ENCODE results near the gene FBXO17. TPM values are rescaled to one million over a fixed set of nuclear protein-coding genes. Genes with fewer than 3 reads are reported as not detected.

FBXO17 gene
- total and polyA plus RNA-seq, 2 experiments from 2014 or later: 41.9 to 49.4 TPM

DNA sequence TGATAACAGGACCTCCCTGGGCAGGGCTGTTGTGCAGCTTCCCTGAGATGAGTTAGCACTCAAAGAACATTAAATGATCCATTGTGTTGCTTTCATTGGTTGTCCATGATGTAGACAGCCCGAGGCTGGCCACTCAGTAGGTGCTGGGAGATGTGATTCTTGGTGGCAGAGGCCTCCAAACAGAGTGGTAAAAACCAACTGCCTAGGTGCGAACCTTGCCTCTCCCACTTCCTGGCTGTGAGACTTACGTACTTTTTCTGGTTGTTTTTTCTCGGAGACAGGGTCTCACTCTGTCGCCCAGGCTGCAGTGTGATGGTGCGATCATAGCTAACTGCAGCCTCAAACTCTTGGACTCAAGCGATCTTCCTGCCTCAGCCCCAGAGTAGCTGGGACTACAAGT, 51.2 kb downstream of the FBXO17 start:
- Histone ChIP-seq H3K36me3 (replicated peaks; ENCODE audit: insufficient read depth, low read depth) (no peaks in the 10 kb centered on the region), H2AFZ (no peak overlapping the region), H4K20me1 (ENCODE audit: insufficient read depth, poor library complexity, severe bottlenecking) (no peaks in the 10 kb centered on the region), H3K9me2 (replicated peaks; ENCODE audit: insufficient read depth) (no peaks in the 10 kb centered on the region), H3K4me3 (no peak overlapping the region), H3K4me1 (ENCODE audit: insufficient read depth) (peaks cover under 1% of the 10 kb centered on the region), H3K27ac (no peak overlapping the region), H3K27me3 (no peaks in the 10 kb centered on the region), H3K4me2 (no peak overlapping the region), H3K79me2 (peaks cover 16% of the 10 kb centered on the region), H3K9me3 (ENCODE audit: low read depth) (no peaks in the 10 kb centered on the region)
- TF ChIP-seq, protein P1, sequence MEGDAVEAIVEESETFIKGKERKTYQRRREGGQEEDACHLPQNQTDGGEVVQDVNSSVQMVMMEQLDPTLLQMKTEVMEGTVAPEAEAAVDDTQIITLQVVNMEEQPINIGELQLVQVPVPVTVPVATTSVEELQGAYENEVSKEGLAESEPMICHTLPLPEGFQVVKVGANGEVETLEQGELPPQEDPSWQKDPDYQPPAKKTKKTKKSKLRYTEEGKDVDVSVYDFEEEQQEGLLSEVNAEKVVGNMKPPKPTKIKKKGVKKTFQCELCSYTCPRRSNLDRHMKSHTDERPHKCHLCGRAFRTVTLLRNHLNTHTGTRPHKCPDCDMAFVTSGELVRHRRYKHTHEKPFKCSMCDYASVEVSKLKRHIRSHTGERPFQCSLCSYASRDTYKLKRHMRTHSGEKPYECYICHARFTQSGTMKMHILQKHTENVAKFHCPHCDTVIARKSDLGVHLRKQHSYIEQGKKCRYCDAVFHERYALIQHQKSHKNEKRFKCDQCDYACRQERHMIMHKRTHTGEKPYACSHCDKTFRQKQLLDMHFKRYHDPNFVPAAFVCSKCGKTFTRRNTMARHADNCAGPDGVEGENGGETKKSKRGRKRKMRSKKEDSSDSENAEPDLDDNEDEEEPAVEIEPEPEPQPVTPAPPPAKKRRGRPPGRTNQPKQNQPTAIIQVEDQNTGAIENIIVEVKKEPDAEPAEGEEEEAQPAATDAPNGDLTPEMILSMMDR (IDR thresholded peaks at IDR 0.05; ENCODE audit: poor library complexity): no peak
- 94% methylated on average over 7 of the region's 7 CpGs for WGBS (ENCODE audit: low lambda C conversion rate, missing lambda C conversion rate)
- DNase-seq (ENCODE audit: low spot score): no peak

DNA sequence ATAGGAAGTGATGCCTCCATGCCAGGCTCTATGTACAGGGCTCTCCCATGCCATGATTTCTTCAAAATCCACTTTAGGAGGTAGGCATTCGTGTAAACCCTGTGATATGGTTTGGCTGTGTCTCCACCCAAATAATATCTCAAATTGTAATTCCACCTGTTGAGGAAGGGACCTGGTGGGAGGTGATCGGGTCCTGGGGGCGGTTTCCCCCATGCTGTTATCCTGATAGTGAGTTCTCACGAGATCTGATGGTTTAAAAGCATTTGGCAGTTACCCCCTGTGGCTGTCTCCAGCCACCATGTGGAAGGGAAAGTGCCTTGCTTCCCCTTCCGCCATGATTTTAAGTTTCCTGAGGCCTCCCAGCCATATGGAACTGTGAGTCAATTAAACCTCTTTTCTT, 53.1 kb downstream of the FBXO17 start:
- no peak for DNase-seq (ENCODE audit: low spot score)
- H3K9me2 ChIP-seq (replicated peaks; ENCODE audit: insufficient read depth): no peaks in the 10 kb centered on the region
- TF ChIP-seq, protein P1 (IDR thresholded peaks at IDR 0.05; ENCODE audit: poor library complexity): no peak
- TF ChIP-seq EZH2phosphoT487 (IDR thresholded peaks at IDR 0.05; ENCODE audit: low read depth, severe bottlenecking, unreplicated experiment) (no peak), EZH2 (IDR thresholded peaks at IDR 0.05; ENCODE audit: borderline replicate concordance) (no peak)
- H4K20me1 ChIP-seq (ENCODE audit: insufficient read depth, poor library complexity, severe bottlenecking): no peaks in the 10 kb centered on the region
- no peak overlapping the region for H2AFZ ChIP-seq
- no peaks in the 10 kb centered on the region for H3K36me3 ChIP-seq (replicated peaks; ENCODE audit: insufficient read depth, low read depth)
- no peak overlapping the region for H3K4me2 ChIP-seq
- H3K27me3 ChIP-seq: no peaks in the 10 kb centered on the region
- H3K4me3 ChIP-seq: no peak overlapping the region
- H3K79me2 ChIP-seq: no peaks in the 10 kb centered on the region
- no peaks in the 10 kb centered on the region for H3K4me1 ChIP-seq (ENCODE audit: insufficient read depth)
- 98% methylated on average over 5 of the region's 5 CpGs for WGBS (ENCODE audit: low lambda C conversion rate, missing lambda C conversion rate)
- H3K9me3 ChIP-seq (ENCODE audit: low read depth): no peaks in the 10 kb centered on the region
- no peak overlapping the region for H3K27ac ChIP-seq

GRCh38 chr19:38921420-38922274, 53.9 kb downstream of the FBXO17 start:
- Histone ChIP-seq H3K9me2 (replicated peaks; ENCODE audit: insufficient read depth) (no peaks in the 10 kb centered on the region), H3K27me3 (no peaks in the 10 kb centered on the region), H3K27ac (no peak overlapping the region), H4K20me1 (ENCODE audit: insufficient read depth, poor library complexity, severe bottlenecking) (no peaks in the 10 kb centered on the region), H3K4me2 (no peak overlapping the region), H3K4me3 (no peak overlapping the region), H3K4me1 (ENCODE audit: insufficient read depth) (no peaks in the 10 kb centered on the region), H3K79me2 (no peaks in the 10 kb centered on the region), H3K9me3 (ENCODE audit: low read depth) (no peaks in the 10 kb centered on the region), H3K36me3 (replicated peaks; ENCODE audit: insufficient read depth, low read depth) (no peaks in the 10 kb centered on the region), H2AFZ (no peak overlapping the region)
- WGBS (ENCODE audit: low lambda C conversion rate, missing lambda C conversion rate): 96% methylated on average over 19 of the region's 20 CpGs
- DNase-seq (ENCODE audit: low spot score): no peak
- TF ChIP-seq, protein P1 (IDR thresholded peaks at IDR 0.05; ENCODE audit: poor library complexity): no peak
- TF ChIP-seq EZH2 (IDR thresholded peaks at IDR 0.05; ENCODE audit: borderline replicate concordance): no peak
